Panc1 (cell line): ENCODE data around the gene ANO3. TPM values are rescaled to one million over a fixed set of nuclear protein-coding genes. Genes with fewer than 3 reads are reported as not detected.

Source experiments
- ATAC-seq: fragments of 200-7000 bp; cut with Tn5 transposase; 2 replicates; pipeline ENCODE4 v1.9.1; 2020; ENCODE audit warnings: mild to moderate bottlenecking, moderate library complexity
- BruUV-seq: library from RNA; stranded (reverse); fragments of 400-500 nt; replicated peaks from 2 replicates; lab custom pipeline; 2021; lab: Mats Ljungman, UMichigan
- CTCF ChIA-PET: fragments of 300-600 bp; sonication (Branson Sonifier 250); formaldehyde crosslinking; loops from one replicate; lab custom pipeline; 2022; ENCODE audit warnings: antibody characterized with exemption; lab: Charles Lee
- POLR2A ChIA-PET: fragments of 300-600 bp; sonication (Branson Sonifier 250); formaldehyde crosslinking; loops from one replicate; lab custom pipeline; 2022; ENCODE audit warnings: antibody characterized with exemption; lab: Charles Lee
- DNase-seq: peaks from one replicate; pipeline ENCODE4 v3.0.0-alpha.2; 2010; ENCODE audit warnings: low read depth, low spot score
- H3K27ac ChIP-seq: 2 replicates; pipeline ENCODE4 v1.5.1; 2011; ENCODE audit warnings: mild to moderate bottlenecking, low read length, inconsistent platforms
- H3K27me3 ChIP-seq: fragments of 200-500 bp; sonication (Bioruptor generic); 2 replicates; pipeline ENCODE4 v1.6.0; 2014; ENCODE audit warnings: low read length, inconsistent platforms; ENCODE audit not compliant: control insufficient read depth, insufficient read depth
- H3K36me3 ChIP-seq: fragments of 200-500 bp; sonication (Bioruptor generic); 2 replicates; pipeline ENCODE4 v1.5.1; 2014; ENCODE audit warnings: inconsistent platforms, mild to moderate bottlenecking, low read length, moderate library complexity; ENCODE audit not compliant: control insufficient read depth, insufficient read depth
- H3K4me1 ChIP-seq: 2 replicates; pipeline ENCODE4 v1.5.1; 2011; ENCODE audit warnings: inconsistent platforms, mild to moderate bottlenecking, low read length, moderate library complexity; ENCODE audit not compliant: control insufficient read depth, insufficient read depth
- H3K4me3 ChIP-seq, 2 experiments: 2 replicates each; pipeline ENCODE4 v1.5.1; 2011 to 2012; ENCODE audit warnings: low read depth in 2 of 2, low read length in 2 of 2, mild to moderate bottlenecking in 2 of 2, inconsistent platforms in 1 of 2, moderate library complexity in 1 of 2
- H3K9me3 ChIP-seq: fragments of 200-500 bp; sonication (Bioruptor generic); 2 replicates; pipeline ENCODE4 v1.5.1; 2014; ENCODE audit warnings: low read depth, mild to moderate bottlenecking, inconsistent platforms, low read length, moderate library complexity; ENCODE audit not compliant: control insufficient read depth, insufficient read depth
- POLR2AphosphoS5 ChIP-seq: IDR thresholded peaks from 2 replicates; pipeline ENCODE4 v1.6.1; 2012; ENCODE audit warnings: mild to moderate bottlenecking, low read depth, low read length, moderate library complexity
- REST ChIP-seq, 2 experiments: IDR thresholded peaks; 2 replicates each; pipeline ENCODE4 v1.6.1; 2011 to 2012; ENCODE audit warnings: low read depth in 2 of 2, control low read depth in 1 of 2, low read length in 1 of 2, mild to moderate bottlenecking in 1 of 2, moderate library complexity in 1 of 2; ENCODE audit not compliant: insufficient read depth in 1 of 2
- SIN3A ChIP-seq: IDR thresholded peaks from 2 replicates; pipeline ENCODE4 v1.6.1; 2012; ENCODE audit warnings: low read depth, mild to moderate bottlenecking, low read length, moderate library complexity, borderline replicate concordance; ENCODE audit not compliant: insufficient read depth
- TCF7L2 ChIP-seq: IDR thresholded peaks from 2 replicates; pipeline ENCODE4 v1.6.1; 2011; ENCODE audit warnings: mild to moderate bottlenecking, low read depth, low read length, inconsistent platforms
- in situ Hi-C: cut with HindIII; loops from 2 replicates; pipeline ENCODE4 v1.10.0; 2016; ENCODE audit warnings: low sequenced_read_pairs, low pct_unique_long_range_greater_than_20kb
- intact Hi-C: fragments of 100-400 bp; cut with micrococcal nuclease; formaldehyde crosslinking; loops from one replicate; pipeline ENCODE4 v1.10.0; 2022; ENCODE audit not compliant: unreplicated experiment
- total RNA-seq: library from RNA; stranded (reverse); gene quantifications from one replicate; pipeline ENCODE4 v1.2.1, GENCODE V29; 2021; ENCODE audit not compliant: unreplicated experiment
- TF ChIP-seq, protein P1 (sequence below): fragments of 450-650 bp; IDR thresholded peaks from 2 replicates; pipeline ENCODE4 v1.5.1; 2017; ENCODE audit warnings: mild to moderate bottlenecking

Gene ANO3
- total RNA-seq, 1 experiment from 2014 or later, result not detected

GRCh38 chr11:26410706-26411366 lies 78.9 kb downstream of the ANO3 start:
- ChIA-PET POLR2A (no interaction called here), CTCF (no interaction called here)
- Histone ChIP-seq H3K4me3 (no peak overlapping the region), H3K27ac (no peak overlapping the region), H3K9me3 (no peaks in the 10 kb centered on the region), H3K4me1 (no peaks in the 10 kb centered on the region), H3K36me3 (no peaks in the 10 kb centered on the region), H3K27me3 (no peaks in the 10 kb centered on the region)
- intact Hi-C loops, result no loop called here
- ATAC-seq (no peak), DNase-seq (no peak)
- TF ChIP-seq SIN3A (no peak), REST (IDR thresholded peaks at IDR 0.05; ENCODE audit: insufficient read depth in 1 of 2, low read depth in 2 of 2, low read length in 1 of 2) (no peak)
- no TSS peak for BruUV-seq
- in situ Hi-C loops, result no loop called here

- ChIA-PET CTCF (no interaction called here), POLR2A (no interaction called here)
- no peaks in the 10 kb centered on the region for H3K27me3 ChIP-seq
- no peak for TF ChIP-seq SIN3A
- TF ChIP-seq POLR2AphosphoS5, result no peak
- TF ChIP-seq REST (IDR thresholded peaks at IDR 0.05; ENCODE audit: insufficient read depth in 1 of 2, low read depth in 2 of 2, low read length in 1 of 2), result no peak
- TF ChIP-seq, protein P1, sequence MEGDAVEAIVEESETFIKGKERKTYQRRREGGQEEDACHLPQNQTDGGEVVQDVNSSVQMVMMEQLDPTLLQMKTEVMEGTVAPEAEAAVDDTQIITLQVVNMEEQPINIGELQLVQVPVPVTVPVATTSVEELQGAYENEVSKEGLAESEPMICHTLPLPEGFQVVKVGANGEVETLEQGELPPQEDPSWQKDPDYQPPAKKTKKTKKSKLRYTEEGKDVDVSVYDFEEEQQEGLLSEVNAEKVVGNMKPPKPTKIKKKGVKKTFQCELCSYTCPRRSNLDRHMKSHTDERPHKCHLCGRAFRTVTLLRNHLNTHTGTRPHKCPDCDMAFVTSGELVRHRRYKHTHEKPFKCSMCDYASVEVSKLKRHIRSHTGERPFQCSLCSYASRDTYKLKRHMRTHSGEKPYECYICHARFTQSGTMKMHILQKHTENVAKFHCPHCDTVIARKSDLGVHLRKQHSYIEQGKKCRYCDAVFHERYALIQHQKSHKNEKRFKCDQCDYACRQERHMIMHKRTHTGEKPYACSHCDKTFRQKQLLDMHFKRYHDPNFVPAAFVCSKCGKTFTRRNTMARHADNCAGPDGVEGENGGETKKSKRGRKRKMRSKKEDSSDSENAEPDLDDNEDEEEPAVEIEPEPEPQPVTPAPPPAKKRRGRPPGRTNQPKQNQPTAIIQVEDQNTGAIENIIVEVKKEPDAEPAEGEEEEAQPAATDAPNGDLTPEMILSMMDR, result no peak
- no peak for TF ChIP-seq TCF7L2
- no peak overlapping the region for H3K27ac ChIP-seq
- no peaks in the 10 kb centered on the region for H3K4me1 ChIP-seq
- BruUV-seq, result no TSS peak
- in situ Hi-C loops (no loop called here), intact Hi-C loops (no loop called here)
- H3K9me3 ChIP-seq, result no peaks in the 10 kb centered on the region
- H3K4me3 ChIP-seq, result no peak overlapping the region
- no peak for DNase-seq
- no peaks in the 10 kb centered on the region for H3K36me3 ChIP-seq
- no peak for ATAC-seq
Measured at GRCh38 chr11:26412955-26413354, 81.0 kb downstream of the ANO3 start.
